Putamen (tissue), 1 donor: ENCODE measurements around the gene CYP2F1.
"Not testable (repeated sequence)": the region's sequence is repeated elsewhere in the genome, so short reads cannot be mapped to it uniquely, and the experiment has no call there.

ENCODE experiments used
- DNase-seq: peaks from one replicate; pipeline ENCODE4 v3.0.0-alpha.2; 2016; ENCODE audit warnings: low spot score

Gene CYP2F1

GRCh38 chr19:41114132-41114531 is at the start of gene CYP2F1:
TSS of gene CYP2F1 (plus strand) at chr19:41114432. CDS start at chr19:41116189, 1,757 bp downstream.
- no peak for DNase-seq

- DNase-seq: no peak
These were observed 49.2 kb upstream of the CYP2F1 start for GRCh38 chr19:41064974-41065569.

GRCh38 chr19:41076286-41076685 is 37.9 kb upstream of the CYP2F1 start:
- no peak for DNase-seq

- no peak for DNase-seq
These were observed 30.7 kb upstream of the CYP2F1 start for GRCh38 chr19:41083516-41083915.

- no peak for DNase-seq
These were observed 28.4 kb upstream of the CYP2F1 start for GRCh38 chr19:41085748-41086415.

- DNase-seq: no peak
These were observed 26.1 kb upstream of the CYP2F1 start, which contains the start of gene CYP2A13 for GRCh38 chr19:41088151-41088550. TSS of gene CYP2A13 (plus strand) at chr19:41088451. CDS start at chr19:41088472, 21 bp downstream.

GRCh38 chr19:41089959-41090358 is 24.3 kb upstream of the CYP2F1 start:
- DNase-seq: no peak

- DNase-seq: no peak
These were observed 18.5 kb upstream of the CYP2F1 start for GRCh38 chr19:41095703-41096102.

- no peak for DNase-seq
These were observed 17.9 kb upstream of the CYP2F1 start for GRCh38 chr19:41096353-41096752.

- DNase-seq: no peak
These were observed 16.9 kb upstream of the CYP2F1 start for GRCh38 chr19:41097302-41097701.

GRCh38 chr19:41098762-41099161 is 15.5 kb upstream of the CYP2F1 start:
- no peak for DNase-seq

- DNase-seq: not testable (repeated sequence)
These were observed 12.0 kb upstream of the CYP2F1 start for GRCh38 chr19:41102210-41102609.

- DNase-seq: no peak
These were observed 8.1 kb upstream of the CYP2F1 start for GRCh38 chr19:41106177-41106576.

GRCh38 chr19:41111296-41111695 is 2.9 kb upstream of the CYP2F1 start:
- DNase-seq: no peak

- DNase-seq: no peak
These were observed 2.4 kb upstream of the CYP2F1 start for GRCh38 chr19:41111750-41112295.

- no peak for DNase-seq
These were observed 1.4 kb upstream of the CYP2F1 start for GRCh38 chr19:41112728-41113290.

- DNase-seq: no peak
These were observed 2.0 kb downstream of the CYP2F1 start for GRCh38 chr19:41116261-41116660.

- DNase-seq: not testable (repeated sequence)
These were observed 7.0 kb downstream of the CYP2F1 start for GRCh38 chr19:41120929-41121911.

- not testable (repeated sequence) for DNase-seq
These were observed 8.6 kb downstream of the CYP2F1 start for GRCh38 chr19:41122846-41123245.

GRCh38 chr19:41123716-41124294 is 9.6 kb downstream of the CYP2F1 start:
- DNase-seq: no peak

GRCh38 chr19:41126765-41127203 is 12.6 kb downstream of the CYP2F1 start:
- not testable (repeated sequence) for DNase-seq
